Measurements from ENCODE around the gene OR2AJ1. TPM values are rescaled to one million over a fixed set of nuclear protein-coding genes. Genes with fewer than 3 reads are reported as not detected.
"Not testable (repeated sequence)": the region's sequence is repeated elsewhere in the genome, so short reads cannot be mapped to it uniquely, and the experiment has no call there.

The OR2AJ1 gene
- total and polyA plus RNA-seq, 4 donors, result not detected

- H3K27me3 ChIP-seq (ENCODE audit: control insufficient read depth in 1 of 2, insufficient read depth in 2 of 2, low read length in 1 of 2), result no peaks in the 10 kb centered on the region
- intact Hi-C loops (cut with DNase I), result no loop called here
- no peak overlapping the region for H3K4me3 ChIP-seq (ENCODE audit: low read length in 2 of 2)
- 76 to 81% methylated on average over 5 of the region's 5 CpGs for WGBS, 2 donors
- no peaks in the 10 kb centered on the region for H3K9me3 ChIP-seq (ENCODE audit: control insufficient read depth, low read length)
- no peak for ATAC-seq (ENCODE audit: low FRiP score)
- no peak overlapping the region for H3K27ac ChIP-seq (ENCODE audit: low read depth in 1 of 2, low read length in 2 of 2)
- H3K4me1 ChIP-seq (ENCODE audit: control insufficient read depth in 1 of 2, insufficient read depth in 2 of 2, low read length in 2 of 2), result no peaks in the 10 kb centered on the region
- no peaks in the 10 kb centered on the region for H3K36me3 ChIP-seq (ENCODE audit: control insufficient read depth in 1 of 2, insufficient read depth in 2 of 2, low read length in 1 of 2)
- no peak for DNase-seq
These were observed 15.9 kb upstream of the OR2AJ1 start for GRCh38 chr1:247908766-247909165.

- ATAC-seq (ENCODE audit: low FRiP score) (no peak), DNase-seq (no peak)
- H3K4me3 ChIP-seq (ENCODE audit: low read length in 2 of 2), result no peak overlapping the region
- intact Hi-C loops (cut with DNase I), result no loop called here
- no peaks in the 10 kb centered on the region for H3K27me3 ChIP-seq (ENCODE audit: control insufficient read depth in 1 of 2, insufficient read depth in 2 of 2, low read length in 1 of 2)
- no peaks in the 10 kb centered on the region for H3K36me3 ChIP-seq (ENCODE audit: control insufficient read depth in 1 of 2, insufficient read depth in 2 of 2, low read length in 1 of 2)
- peaks cover 2% of the 10 kb centered on the region for H3K9me3 ChIP-seq (ENCODE audit: control insufficient read depth, low read length)
- H3K4me1 ChIP-seq (ENCODE audit: control insufficient read depth in 1 of 2, insufficient read depth in 2 of 2, low read length in 2 of 2), result no peaks in the 10 kb centered on the region
- WGBS, 2 donors, result 69 to 79% methylated on average over 2 of the region's 2 CpGs
- no peak overlapping the region for H3K27ac ChIP-seq (ENCODE audit: low read depth in 1 of 2, low read length in 2 of 2)
These were observed 10.9 kb upstream of the OR2AJ1 start for GRCh38 chr1:247913786-247914185.

GRCh38 chr1:247914941-247915662 lies 9.6 kb upstream of the OR2AJ1 start:
- Histone ChIP-seq H3K27ac (ENCODE audit: low read depth in 1 of 2, low read length in 2 of 2) (no peak overlapping the region), H3K36me3 (ENCODE audit: control insufficient read depth in 1 of 2, insufficient read depth in 2 of 2, low read length in 1 of 2) (no peaks in the 10 kb centered on the region), H3K4me1 (ENCODE audit: control insufficient read depth in 1 of 2, insufficient read depth in 2 of 2, low read length in 2 of 2) (no peaks in the 10 kb centered on the region), H3K4me3 (ENCODE audit: low read length in 2 of 2) (no peak overlapping the region), H3K27me3 (ENCODE audit: control insufficient read depth in 1 of 2, insufficient read depth in 2 of 2, low read length in 1 of 2) (no peaks in the 10 kb centered on the region), H3K9me3 (ENCODE audit: control insufficient read depth, low read length) (peaks cover 2% of the 10 kb centered on the region)
- ATAC-seq (ENCODE audit: low FRiP score) (no peak), DNase-seq (no peak)
- intact Hi-C loops (cut with DNase I), result no loop called here
- WGBS, 2 donors, result 47 to 52% methylated on average over 4 of the region's 4 CpGs

DNA sequence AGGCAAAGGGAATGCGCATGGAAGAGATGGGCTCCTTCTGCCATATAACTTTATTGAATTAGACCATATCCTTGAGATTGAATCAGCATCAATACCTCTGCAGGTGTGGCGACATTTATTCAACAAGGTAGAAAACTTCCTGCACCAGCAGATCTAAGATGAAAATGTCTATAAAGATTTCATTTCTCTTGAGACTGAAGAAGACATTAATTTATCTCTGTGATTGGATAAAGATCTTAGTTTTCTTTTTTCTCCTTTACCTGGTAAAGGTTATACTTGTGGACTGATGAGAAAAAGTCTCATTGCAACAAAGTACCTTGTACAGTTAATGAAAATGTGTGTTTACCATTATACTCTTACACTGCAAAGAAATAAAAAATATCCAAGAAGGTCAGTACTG lies 4.7 kb upstream of the OR2AJ1 start, which contains the start of gene OR2T8:
Gene OR2T8, plus strand, starts transcription at position 301 of the 400 bp plus-strand sequence. CDS start 766 bp downstream, outside the sequence.
- intact Hi-C loops (cut with DNase I), result no loop called here
- DNase-seq (no peak), ATAC-seq (ENCODE audit: low FRiP score) (no peak)
- Histone ChIP-seq H3K27me3 (ENCODE audit: control insufficient read depth in 1 of 2, insufficient read depth in 2 of 2, low read length in 1 of 2) (no peaks in the 10 kb centered on the region), H3K36me3 (ENCODE audit: control insufficient read depth in 1 of 2, insufficient read depth in 2 of 2, low read length in 1 of 2) (no peaks in the 10 kb centered on the region), H3K27ac (ENCODE audit: low read depth in 1 of 2, low read length in 2 of 2) (no peak within 1 kb of the TSS), H3K4me3 (ENCODE audit: low read length in 2 of 2) (no peak within 1 kb of the TSS), H3K4me1 (ENCODE audit: control insufficient read depth in 1 of 2, insufficient read depth in 2 of 2, low read length in 2 of 2) (no peaks in the 10 kb centered on the region), H3K9me3 (ENCODE audit: control insufficient read depth, low read length) (peaks cover 2% of the 10 kb centered on the region)
- WGBS, 2 donors, result 61 to 91% methylated on average over 2 of the region's 2 CpGs

- intact Hi-C loops (cut with DNase I), result no loop called here
- H3K9me3 ChIP-seq (ENCODE audit: control insufficient read depth, low read length), result no peaks in the 10 kb centered on the region
- no peaks in the 10 kb centered on the region for H3K4me1 ChIP-seq (ENCODE audit: control insufficient read depth in 1 of 2, insufficient read depth in 2 of 2, low read length in 2 of 2)
- DNase-seq, result no peak
- H3K27ac ChIP-seq (ENCODE audit: low read depth in 1 of 2, low read length in 2 of 2), result no peak overlapping the region
- no peak overlapping the region for H3K4me3 ChIP-seq (ENCODE audit: low read length in 2 of 2)
- H3K36me3 ChIP-seq (ENCODE audit: control insufficient read depth in 1 of 2, insufficient read depth in 2 of 2, low read length in 1 of 2), result no peaks in the 10 kb centered on the region
- H3K27me3 ChIP-seq (ENCODE audit: control insufficient read depth in 1 of 2, insufficient read depth in 2 of 2, low read length in 1 of 2), result no peaks in the 10 kb centered on the region
- WGBS, 2 donors, result 51 to 56% methylated on average over 3 of the region's 3 CpGs
- ATAC-seq (ENCODE audit: low FRiP score), result no peak
These were observed 748 bp upstream of the OR2AJ1 start for GRCh38 chr1:247923941-247924340.

- no peaks in the 10 kb centered on the region for H3K36me3 ChIP-seq (ENCODE audit: control insufficient read depth in 1 of 2, insufficient read depth in 2 of 2, low read length in 1 of 2)
- intact Hi-C loops (cut with DNase I), result no loop called here
- WGBS, 2 donors, result 95% methylated on average over 8 of the region's 8 CpGs
- H3K9me3 ChIP-seq (ENCODE audit: control insufficient read depth, low read length), result peaks cover 4% of the 10 kb centered on the region
- no peak overlapping the region for H3K27ac ChIP-seq (ENCODE audit: low read depth in 1 of 2, low read length in 2 of 2)
- ATAC-seq (ENCODE audit: low FRiP score), result no peak
- H3K4me3 ChIP-seq (ENCODE audit: low read length in 2 of 2), result no peak overlapping the region
- peaks cover 0 to 2% of the 10 kb centered on the region in 2 donors for H3K4me1 ChIP-seq (ENCODE audit: control insufficient read depth in 1 of 2, insufficient read depth in 2 of 2, low read length in 2 of 2)
- DNase-seq, result no peak
- H3K27me3 ChIP-seq (ENCODE audit: control insufficient read depth in 1 of 2, insufficient read depth in 2 of 2, low read length in 1 of 2), result no peaks in the 10 kb centered on the region
These were observed 9.3 kb downstream of the OR2AJ1 start for GRCh38 chr1:247933989-247934388.

DNA sequence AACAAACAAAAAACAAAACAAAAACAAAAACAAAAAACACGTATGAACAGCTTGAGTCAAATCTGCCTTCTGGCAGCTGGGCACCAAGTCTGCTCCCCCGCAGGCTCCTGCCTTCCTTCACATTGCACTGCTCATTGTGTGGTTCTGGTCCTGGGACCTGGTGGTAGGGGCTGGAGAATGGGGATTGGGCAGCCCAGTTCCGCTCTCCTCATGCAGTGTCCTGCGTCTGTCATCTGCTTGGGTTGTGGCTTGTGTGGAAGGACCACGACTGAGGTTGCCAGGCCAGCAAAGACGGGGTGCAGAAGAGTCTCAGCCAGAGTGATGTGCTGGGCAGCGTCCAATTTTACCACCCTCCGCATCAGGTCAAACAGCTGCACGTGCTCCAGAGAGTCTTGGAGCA lies 11.1 kb downstream of the OR2AJ1 start:
- peak in 1 of 2 donors; percentile 62 for DNase-seq
- Histone ChIP-seq H3K4me3 (ENCODE audit: low read length in 2 of 2) (no peak overlapping the region), H3K27me3 (ENCODE audit: control insufficient read depth in 1 of 2, insufficient read depth in 2 of 2, low read length in 1 of 2) (no peaks in the 10 kb centered on the region), H3K27ac (ENCODE audit: low read depth in 1 of 2, low read length in 2 of 2) (no peak overlapping the region), H3K4me1 (ENCODE audit: control insufficient read depth in 1 of 2, insufficient read depth in 2 of 2, low read length in 2 of 2) (peaks cover 0 to 2% of the 10 kb centered on the region in 2 donors), H3K36me3 (ENCODE audit: control insufficient read depth in 1 of 2, insufficient read depth in 2 of 2, low read length in 1 of 2) (no peaks in the 10 kb centered on the region), H3K9me3 (ENCODE audit: control insufficient read depth, low read length) (peaks cover 4% of the 10 kb centered on the region)
- intact Hi-C loops (cut with DNase I), result no loop called here
- ATAC-seq (ENCODE audit: low FRiP score), result no peak
- WGBS, 2 donors, result 92 to 93% methylated on average over 9 of the region's 9 CpGs

- intact Hi-C loops (cut with DNase I), result no loop called here
- no peaks in the 10 kb centered on the region for H3K27me3 ChIP-seq (ENCODE audit: control insufficient read depth in 1 of 2, insufficient read depth in 2 of 2, low read length in 1 of 2)
- no peak for ATAC-seq (ENCODE audit: low FRiP score)
These were observed 11.7 kb downstream of the OR2AJ1 start for GRCh38 chr1:247936415-247936814.

DNA sequence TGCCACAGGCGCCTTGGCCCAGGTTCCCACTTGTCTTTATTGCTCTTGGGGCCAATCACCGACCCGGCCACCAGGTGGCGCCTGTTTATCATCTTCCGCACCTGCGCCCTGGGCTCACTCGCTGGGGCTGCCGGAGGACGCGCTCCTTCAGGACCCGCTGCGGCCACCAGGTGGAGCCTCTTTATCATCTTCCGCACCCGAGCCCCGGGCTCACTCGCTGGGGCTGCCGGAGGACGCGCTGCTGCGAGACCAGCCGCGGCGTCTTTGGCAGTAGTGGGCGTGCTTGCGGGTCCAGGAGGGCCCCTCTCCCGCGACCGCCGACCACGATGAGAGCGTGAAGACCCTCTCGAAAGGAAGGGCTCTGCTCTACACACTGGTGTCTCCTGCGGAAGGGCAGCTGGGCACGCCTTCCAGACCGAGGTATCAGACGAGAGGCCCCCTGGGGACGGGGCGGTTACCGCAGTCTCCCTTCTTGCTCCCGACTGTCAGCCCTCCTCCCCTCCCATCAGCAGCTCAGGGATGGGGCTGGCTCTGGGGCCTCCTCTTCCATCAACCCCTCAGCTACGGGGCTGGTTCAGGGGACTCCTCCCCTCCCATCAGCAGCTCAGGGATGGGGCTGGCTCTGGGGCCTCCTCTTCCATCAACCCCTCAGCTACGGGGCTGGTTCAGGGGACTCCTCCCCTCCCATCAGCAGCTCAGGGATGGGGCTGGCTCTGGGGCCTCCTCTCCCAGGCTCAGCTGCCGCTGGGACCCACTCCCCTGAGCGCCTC lies 12.5 kb downstream of the OR2AJ1 start:
- H3K27ac ChIP-seq (ENCODE audit: low read depth in 1 of 2, low read length in 2 of 2); H3K36me3 ChIP-seq (ENCODE audit: control insufficient read depth in 1 of 2, insufficient read depth in 2 of 2, low read length in 1 of 2); H3K27me3 ChIP-seq (ENCODE audit: control insufficient read depth in 1 of 2, insufficient read depth in 2 of 2, low read length in 1 of 2); intact Hi-C loops (cut with DNase I); H3K4me3 ChIP-seq (ENCODE audit: low read length in 2 of 2); H3K4me1 ChIP-seq (ENCODE audit: control insufficient read depth in 1 of 2, insufficient read depth in 2 of 2, low read length in 2 of 2); H3K9me3 ChIP-seq (ENCODE audit: control insufficient read depth, low read length): not testable (repeated sequence)
- ATAC-seq (ENCODE audit: low FRiP score) (peak; percentile 74), DNase-seq (peak; percentile 87)
- 15 to 17% methylated on average over 44 of the region's 44 CpGs for WGBS, 2 donors

More at GRCh38 chr1:247936415-247936814, 11.7 kb downstream of the OR2AJ1 start:
- no peaks in the 10 kb centered on the region for H3K36me3 ChIP-seq (ENCODE audit: control insufficient read depth in 1 of 2, insufficient read depth in 2 of 2, low read length in 1 of 2)
- peak in 1 of 2 donors; percentile 62 for DNase-seq
- H3K9me3 ChIP-seq (ENCODE audit: control insufficient read depth, low read length), result peaks cover 4% of the 10 kb centered on the region
- no peak overlapping the region for H3K4me3 ChIP-seq (ENCODE audit: low read length in 2 of 2)
- H3K4me1 ChIP-seq (ENCODE audit: control insufficient read depth in 1 of 2, insufficient read depth in 2 of 2, low read length in 2 of 2), result peaks cover 0 to 2% of the 10 kb centered on the region in 2 donors
- 91 to 95% methylated on average over 18 of the region's 18 CpGs for WGBS, 2 donors
- no peak overlapping the region for H3K27ac ChIP-seq (ENCODE audit: low read depth in 1 of 2, low read length in 2 of 2)

Data from aorta (tissue), 5 donors.